OCI-LY7 (cell line): ENCODE results near the gene SLC13A5.

Experiments used
- EZH2phosphoT487 ChIP-seq: fragments of 200-600 bp; sonication (generic); IDR thresholded peaks from 2 replicates; pipeline ENCODE4 v1.6.1; 2018; ENCODE audit warnings: low read depth, borderline replicate concordance, mild to moderate bottlenecking, mixed run types, antibody characterized with exemption, low read length, moderate library complexity, mixed read lengths
- TF ChIP-seq, protein P1 (sequence below): fragments of 200-600 bp; sonication (generic); conservative IDR thresholded peaks from 2 replicates; pipeline ENCODE4 v1.5.1; 2014; ENCODE audit warnings: mild to moderate bottlenecking, antibody characterized with exemption, low read length, moderate library complexity, mixed read lengths

GRCh38 chr17:6666557-6666956 lies 46.6 kb downstream of the SLC13A5 start:
- TF ChIP-seq, protein P1, sequence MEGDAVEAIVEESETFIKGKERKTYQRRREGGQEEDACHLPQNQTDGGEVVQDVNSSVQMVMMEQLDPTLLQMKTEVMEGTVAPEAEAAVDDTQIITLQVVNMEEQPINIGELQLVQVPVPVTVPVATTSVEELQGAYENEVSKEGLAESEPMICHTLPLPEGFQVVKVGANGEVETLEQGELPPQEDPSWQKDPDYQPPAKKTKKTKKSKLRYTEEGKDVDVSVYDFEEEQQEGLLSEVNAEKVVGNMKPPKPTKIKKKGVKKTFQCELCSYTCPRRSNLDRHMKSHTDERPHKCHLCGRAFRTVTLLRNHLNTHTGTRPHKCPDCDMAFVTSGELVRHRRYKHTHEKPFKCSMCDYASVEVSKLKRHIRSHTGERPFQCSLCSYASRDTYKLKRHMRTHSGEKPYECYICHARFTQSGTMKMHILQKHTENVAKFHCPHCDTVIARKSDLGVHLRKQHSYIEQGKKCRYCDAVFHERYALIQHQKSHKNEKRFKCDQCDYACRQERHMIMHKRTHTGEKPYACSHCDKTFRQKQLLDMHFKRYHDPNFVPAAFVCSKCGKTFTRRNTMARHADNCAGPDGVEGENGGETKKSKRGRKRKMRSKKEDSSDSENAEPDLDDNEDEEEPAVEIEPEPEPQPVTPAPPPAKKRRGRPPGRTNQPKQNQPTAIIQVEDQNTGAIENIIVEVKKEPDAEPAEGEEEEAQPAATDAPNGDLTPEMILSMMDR, result no peak
- TF ChIP-seq EZH2phosphoT487, result no peak
